Suppressor macrophage treated with lipopolysaccharide for 1 hour (primary cell): ENCODE measurements around the gene ZNF329.

Experiments
- DNase-seq, 3 donors: peaks; one replicate each; pipeline ENCODE4 v3.0.0-alpha.2; 2020 to 2022

The ZNF329 gene

GRCh38 chr19:58118979-58119733 lies 31.4 kb downstream of the ZNF329 start:
- no peak for DNase-seq

- no peak for DNase-seq
These were observed 32.6 kb downstream of the ZNF329 start for GRCh38 chr19:58117841-58118575.

GRCh38 chr19:58108546-58108817 lies 42.1 kb downstream of the ZNF329 start:
- DNase-seq = no peak

- DNase-seq = no peak
These were observed 42.6 kb downstream of the ZNF329 start for GRCh38 chr19:58107778-58108545.

GRCh38 chr19:58098682-58098998 lies 51.9 kb downstream of the ZNF329 start:
- no peak for DNase-seq

GRCh38 chr19:58097781-58098681 lies 52.6 kb downstream of the ZNF329 start, which contains the start of gene ZSCAN18:
Gene ZSCAN18 (minus strand): TSS chr19:58098231. CDS start chr19:58090267, 7,964 bp downstream.
- peak; percentile 96 for DNase-seq

- no peak for DNase-seq
These were observed 53.2 kb downstream of the ZNF329 start for GRCh38 chr19:58097349-58097748.

- no peak for DNase-seq
These were observed 53.7 kb downstream of the ZNF329 start for GRCh38 chr19:58096884-58097283.

- no peak for DNase-seq
These were observed 55.3 kb downstream of the ZNF329 start for GRCh38 chr19:58095328-58095727.

GRCh38 chr19:58093071-58093470 lies 57.5 kb downstream of the ZNF329 start:
- no peak for DNase-seq

GRCh38 chr19:58091251-58091995 lies 59.2 kb downstream of the ZNF329 start:
- DNase-seq = no peak

GRCh38 chr19:58089846-58090245 lies 60.7 kb downstream of the ZNF329 start:
- DNase-seq = no peak

- no peak for DNase-seq
These were observed 62.0 kb downstream of the ZNF329 start for GRCh38 chr19:58088521-58089052.

GRCh38 chr19:58086825-58087710 lies 63.5 kb downstream of the ZNF329 start:
- DNase-seq = no peak

GRCh38 chr19:58085348-58085875 lies 65.2 kb downstream of the ZNF329 start:
- no peak for DNase-seq

GRCh38 chr19:58084596-58085347 lies 65.8 kb downstream of the ZNF329 start:
- DNase-seq = no peak

- no peak for DNase-seq
These were observed 67.6 kb downstream of the ZNF329 start for GRCh38 chr19:58083021-58083420.

GRCh38 chr19:58079792-58080191 lies 70.8 kb downstream of the ZNF329 start:
- DNase-seq = no peak
